Neural crest cell (in vitro differentiated cells): ENCODE results near the gene IGFALS. TPM values are rescaled to one million over a fixed set of nuclear protein-coding genes. Genes with fewer than 3 reads are reported as not detected.
A peak's percentile ranks its signal among the peaks of the same experiment; 100 is the strongest.

Experiments
- DNase-seq: peaks from one replicate; pipeline ENCODE4 v3.0.0; 2021; ENCODE audit warnings: low read depth, mixed read lengths, low spot score
- H3K27ac Mint-ChIP-seq: one replicate; pipeline ENCODE4 v1.8.0; 2021; ENCODE audit warnings: mild to moderate bottlenecking, mixed read lengths; ENCODE audit not compliant: unreplicated experiment
- H3K27me3 Mint-ChIP-seq: 2 replicates; pipeline ENCODE4 v1.8.0; 2021; ENCODE audit warnings: low read depth, mild to moderate bottlenecking, mixed read lengths
- H3K36me3 Mint-ChIP-seq: 2 replicates; pipeline ENCODE4 v1.8.0; 2021; ENCODE audit warnings: low read depth, mild to moderate bottlenecking, mixed read lengths
- H3K4me1 Mint-ChIP-seq: 2 replicates; pipeline ENCODE4 v1.8.0; 2021; ENCODE audit warnings: mixed read lengths
- H3K4me3 Mint-ChIP-seq: one replicate; pipeline ENCODE4 v1.8.0; 2021; ENCODE audit warnings: mild to moderate bottlenecking, mixed read lengths
- H3K9me3 Mint-ChIP-seq: 2 replicates; pipeline ENCODE4 v1.8.0; 2021; ENCODE audit warnings: mixed read lengths
- CTCF ChIP-seq: fragments of 200-600 bp; sonication (generic); conservative IDR thresholded peaks from 2 replicates; pipeline ENCODE4 v1.5.0; 2021; ENCODE audit warnings: antibody characterized with exemption, mild to moderate bottlenecking
- total RNA-seq: library from RNA; stranded (reverse); gene quantifications from 2 replicates; pipeline ENCODE4 v1.2.1, GENCODE V29; 2021

Gene IGFALS
- total RNA-seq, 1 donor from 2014 or later, result 0.14 TPM

- H3K27me3 Mint-ChIP-seq, result no peaks in the 10 kb centered on the region
- H3K4me3 Mint-ChIP-seq, result no peak overlapping the region
- DNase-seq, result peak; percentile 67
- no peaks in the 10 kb centered on the region for H3K9me3 Mint-ChIP-seq
- H3K36me3 Mint-ChIP-seq, result peaks cover 3% of the 10 kb centered on the region
- H3K27ac Mint-ChIP-seq, result no peak overlapping the region
- peak; percentile 62 for TF ChIP-seq CTCF
- no peaks in the 10 kb centered on the region for H3K4me1 Mint-ChIP-seq
These were observed 29.7 kb downstream of the IGFALS start for GRCh38 chr16:1763521-1764511.

- no peak for TF ChIP-seq CTCF
- no peak overlapping the region for H3K4me3 Mint-ChIP-seq
- no peaks in the 10 kb centered on the region for H3K27me3 Mint-ChIP-seq
- no peak for DNase-seq
- peaks cover 3% of the 10 kb centered on the region for H3K36me3 Mint-ChIP-seq
- no peaks in the 10 kb centered on the region for H3K4me1 Mint-ChIP-seq
- no peaks in the 10 kb centered on the region for H3K9me3 Mint-ChIP-seq
- no peak overlapping the region for H3K27ac Mint-ChIP-seq
These were observed 30.5 kb downstream of the IGFALS start for GRCh38 chr16:1762879-1763520.

- Mint-ChIP-seq H3K4me1 (no peaks in the 10 kb centered on the region), H3K4me3 (no peak overlapping the region), H3K36me3 (peaks cover 3% of the 10 kb centered on the region), H3K27ac (no peak overlapping the region), H3K9me3 (no peaks in the 10 kb centered on the region), H3K27me3 (no peaks in the 10 kb centered on the region)
- no peak for TF ChIP-seq CTCF
- DNase-seq, result no peak
These were observed 31.2 kb downstream of the IGFALS start for GRCh38 chr16:1762196-1762878.

GRCh38 chr16:1761751-1762150 is 31.8 kb downstream of the IGFALS start:
- H3K36me3 Mint-ChIP-seq, result peaks cover 3% of the 10 kb centered on the region
- H3K4me3 Mint-ChIP-seq, result no peak overlapping the region
- no peaks in the 10 kb centered on the region for H3K9me3 Mint-ChIP-seq
- no peaks in the 10 kb centered on the region for H3K27me3 Mint-ChIP-seq
- H3K27ac Mint-ChIP-seq, result no peak overlapping the region
- no peaks in the 10 kb centered on the region for H3K4me1 Mint-ChIP-seq
- DNase-seq, result no peak
- no peak for TF ChIP-seq CTCF

- H3K36me3 Mint-ChIP-seq, result peaks cover 3% of the 10 kb centered on the region
- no peaks in the 10 kb centered on the region for H3K27me3 Mint-ChIP-seq
- no peaks in the 10 kb centered on the region for H3K9me3 Mint-ChIP-seq
- no peak for DNase-seq
- no peak for TF ChIP-seq CTCF
- H3K4me1 Mint-ChIP-seq, result no peaks in the 10 kb centered on the region
- no peak overlapping the region for H3K27ac Mint-ChIP-seq
- no peak overlapping the region for H3K4me3 Mint-ChIP-seq
These were observed 32.6 kb downstream of the IGFALS start for GRCh38 chr16:1760911-1761310.
